Measurements from ENCODE around the gene NOVA1. TPM values are rescaled to one million over a fixed set of nuclear protein-coding genes. Genes with fewer than 3 reads are reported as not detected.
"Not testable (repeated sequence)": the region's sequence is repeated elsewhere in the genome, so short reads cannot be mapped to it uniquely, and the experiment has no call there.

Gene NOVA1
- polyA plus RNA-seq, 1 donor (not counting 4 experiments of a cell fraction or from before 2014, with no cell fraction given): not detected

DNA sequence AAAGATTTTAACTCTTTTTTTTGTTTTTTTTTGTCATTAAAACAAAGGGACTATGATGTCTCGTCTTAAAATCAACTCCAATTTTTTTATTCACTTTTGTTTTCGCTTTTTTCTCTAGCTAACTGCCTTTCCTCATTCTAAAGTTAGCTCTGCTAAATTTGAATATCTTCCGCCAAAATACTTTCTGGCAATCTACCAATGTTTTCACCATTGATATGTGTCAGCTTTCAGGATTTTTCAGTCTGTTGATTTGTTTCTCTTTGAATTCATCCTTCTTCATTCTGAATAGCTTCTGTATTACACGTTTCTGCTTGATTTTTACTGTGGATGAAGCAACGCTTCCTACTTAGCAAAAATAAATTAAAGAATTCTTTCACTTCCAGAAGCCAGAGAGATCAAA lies 38.7 kb upstream of the NOVA1 start:
- H3K4me1 ChIP-seq (ENCODE audit: control insufficient read depth, extremely low read depth, insufficient read depth, low read length): no peaks in the 10 kb centered on the region
- H3K9me3 ChIP-seq (ENCODE audit: control insufficient read depth, low read depth, low read length): no peaks in the 10 kb centered on the region
- FAIRE-seq (no peak), DNase-seq (ENCODE audit: low read depth, low spot score) (no peak)
- no peaks in the 10 kb centered on the region for H3K36me3 ChIP-seq (ENCODE audit: control insufficient read depth in 2 of 2, extremely low read depth in 1 of 2, insufficient read depth in 2 of 2, low read length in 2 of 2)
- H3K4me2 ChIP-seq (ENCODE audit: control insufficient read depth, extremely low read depth, insufficient read depth, low read depth, low read length): no peak overlapping the region
- H3K4me3 ChIP-seq (ENCODE audit: control insufficient read depth in 2 of 3, extremely low read depth in 1 of 3, insufficient read depth in 2 of 3, low read depth in 1 of 3, low read length in 3 of 3): no peak overlapping the region
- H2AFZ ChIP-seq (ENCODE audit: control insufficient read depth, low read length): no peak overlapping the region
- TF ChIP-seq, protein P1, sequence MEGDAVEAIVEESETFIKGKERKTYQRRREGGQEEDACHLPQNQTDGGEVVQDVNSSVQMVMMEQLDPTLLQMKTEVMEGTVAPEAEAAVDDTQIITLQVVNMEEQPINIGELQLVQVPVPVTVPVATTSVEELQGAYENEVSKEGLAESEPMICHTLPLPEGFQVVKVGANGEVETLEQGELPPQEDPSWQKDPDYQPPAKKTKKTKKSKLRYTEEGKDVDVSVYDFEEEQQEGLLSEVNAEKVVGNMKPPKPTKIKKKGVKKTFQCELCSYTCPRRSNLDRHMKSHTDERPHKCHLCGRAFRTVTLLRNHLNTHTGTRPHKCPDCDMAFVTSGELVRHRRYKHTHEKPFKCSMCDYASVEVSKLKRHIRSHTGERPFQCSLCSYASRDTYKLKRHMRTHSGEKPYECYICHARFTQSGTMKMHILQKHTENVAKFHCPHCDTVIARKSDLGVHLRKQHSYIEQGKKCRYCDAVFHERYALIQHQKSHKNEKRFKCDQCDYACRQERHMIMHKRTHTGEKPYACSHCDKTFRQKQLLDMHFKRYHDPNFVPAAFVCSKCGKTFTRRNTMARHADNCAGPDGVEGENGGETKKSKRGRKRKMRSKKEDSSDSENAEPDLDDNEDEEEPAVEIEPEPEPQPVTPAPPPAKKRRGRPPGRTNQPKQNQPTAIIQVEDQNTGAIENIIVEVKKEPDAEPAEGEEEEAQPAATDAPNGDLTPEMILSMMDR (optimal IDR thresholded peaks at IDR 0.05 in 1 of 3, IDR thresholded peaks at IDR 0.05 in 1 of 3, conservative IDR thresholded peaks at IDR 0.05 in 1 of 3; ENCODE audit: extremely low read depth in 1 of 3, insufficient read depth in 2 of 3, low read length in 3 of 3): no peak
- no peak for TF ChIP-seq EZH2 (IDR thresholded peaks at IDR 0.05; ENCODE audit: low read length)
- dilution Hi-C loops (cut with MboI; ENCODE audit: extremely low pct_ligation_motif_present, low sequenced_read_pairs): no loop called here
- H3K27me3 ChIP-seq (ENCODE audit: control insufficient read depth, extremely low read depth, insufficient read depth, low read length): no peaks in the 10 kb centered on the region
- no peak overlapping the region for H3K27ac ChIP-seq (ENCODE audit: control insufficient read depth, insufficient read depth, low read length)
- H3K79me2 ChIP-seq (ENCODE audit: control insufficient read depth, insufficient read depth, low read length): no peaks in the 10 kb centered on the region
- no peaks in the 10 kb centered on the region for H4K20me1 ChIP-seq (ENCODE audit: control insufficient read depth, extremely low read depth, insufficient read depth, low read length)
- H3K9me1 ChIP-seq (ENCODE audit: control insufficient read depth, extremely low read depth, insufficient read depth, low read length): no peaks in the 10 kb centered on the region
- H3K9ac ChIP-seq (ENCODE audit: control insufficient read depth, extremely low read depth, insufficient read depth, low read length): no peak overlapping the region

DNA sequence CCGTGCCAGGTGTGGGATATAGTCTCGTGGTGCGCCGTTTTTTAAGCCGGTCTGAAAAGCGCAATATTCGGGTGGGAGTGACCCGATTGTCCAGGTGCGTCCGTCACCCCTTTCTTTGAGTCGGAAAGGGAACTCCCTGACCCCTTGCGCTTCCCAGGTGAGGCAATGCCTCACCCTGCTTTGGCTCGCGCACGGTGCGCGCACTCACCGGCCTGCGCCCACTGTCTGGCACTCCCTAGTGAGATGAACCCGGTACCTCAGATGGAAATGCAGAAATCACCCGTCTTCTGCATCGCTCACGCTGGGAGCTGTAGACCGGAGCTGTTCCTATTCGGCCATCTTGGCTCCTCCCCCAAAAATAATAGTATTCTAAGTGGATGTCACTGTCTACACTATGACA lies 37.1 kb upstream of the NOVA1 start:
- FAIRE-seq; H3K9me1 ChIP-seq (ENCODE audit: control insufficient read depth, extremely low read depth, insufficient read depth, low read length); H3K27ac ChIP-seq (ENCODE audit: control insufficient read depth, insufficient read depth, low read length); H3K9me3 ChIP-seq (ENCODE audit: control insufficient read depth, low read depth, low read length); H3K4me2 ChIP-seq (ENCODE audit: control insufficient read depth, extremely low read depth, insufficient read depth, low read depth, low read length); H4K20me1 ChIP-seq (ENCODE audit: control insufficient read depth, extremely low read depth, insufficient read depth, low read length); H2AFZ ChIP-seq (ENCODE audit: control insufficient read depth, low read length); DNase-seq (ENCODE audit: low read depth, low spot score); H3K4me1 ChIP-seq (ENCODE audit: control insufficient read depth, extremely low read depth, insufficient read depth, low read length); H3K9ac ChIP-seq (ENCODE audit: control insufficient read depth, extremely low read depth, insufficient read depth, low read length); H3K36me3 ChIP-seq (ENCODE audit: control insufficient read depth in 2 of 2, extremely low read depth in 1 of 2, insufficient read depth in 2 of 2, low read length in 2 of 2); H3K4me3 ChIP-seq (ENCODE audit: control insufficient read depth in 2 of 3, extremely low read depth in 1 of 3, insufficient read depth in 2 of 3, low read depth in 1 of 3, low read length in 3 of 3); H3K79me2 ChIP-seq (ENCODE audit: control insufficient read depth, insufficient read depth, low read length); H3K27me3 ChIP-seq (ENCODE audit: control insufficient read depth, extremely low read depth, insufficient read depth, low read length); dilution Hi-C loops (cut with MboI; ENCODE audit: extremely low pct_ligation_motif_present, low sequenced_read_pairs): not testable (repeated sequence)

DNA sequence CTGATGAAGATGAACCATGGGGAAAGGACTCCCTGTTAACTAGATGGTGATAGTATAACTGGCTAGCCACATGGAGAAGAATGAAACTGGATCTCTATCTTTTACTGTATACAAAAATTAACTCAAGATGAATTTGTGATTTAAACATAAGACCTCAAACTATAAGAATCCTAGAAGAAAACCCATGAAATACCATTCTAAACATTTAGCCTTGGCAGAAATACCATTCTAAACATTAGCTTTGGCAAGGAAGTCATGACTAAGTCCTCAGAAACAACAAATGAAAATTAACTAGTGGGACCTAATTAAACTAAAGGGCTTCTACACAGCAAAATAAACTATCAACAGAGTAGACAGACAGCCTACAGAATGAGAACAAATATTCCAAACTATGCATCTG lies 28.4 kb upstream of the NOVA1 start:
- no peak for DNase-seq (ENCODE audit: low read depth, low spot score)
- H3K9ac ChIP-seq (ENCODE audit: control insufficient read depth, extremely low read depth, insufficient read depth, low read length): no peak overlapping the region
- H4K20me1 ChIP-seq (ENCODE audit: control insufficient read depth, extremely low read depth, insufficient read depth, low read length): no peaks in the 10 kb centered on the region
- TF ChIP-seq, protein P1 (optimal IDR thresholded peaks at IDR 0.05 in 1 of 3, IDR thresholded peaks at IDR 0.05 in 1 of 3, conservative IDR thresholded peaks at IDR 0.05 in 1 of 3; ENCODE audit: extremely low read depth in 1 of 3, insufficient read depth in 2 of 3, low read length in 3 of 3): no peak
- no peak for TF ChIP-seq EZH2 (IDR thresholded peaks at IDR 0.05; ENCODE audit: low read length)
- H3K36me3 ChIP-seq (ENCODE audit: control insufficient read depth in 2 of 2, extremely low read depth in 1 of 2, insufficient read depth in 2 of 2, low read length in 2 of 2): no peaks in the 10 kb centered on the region
- no peak overlapping the region for H3K27ac ChIP-seq (ENCODE audit: control insufficient read depth, insufficient read depth, low read length)
- no peaks in the 10 kb centered on the region for H3K9me3 ChIP-seq (ENCODE audit: control insufficient read depth, low read depth, low read length)
- FAIRE-seq: no peak
- no peak overlapping the region for H3K4me3 ChIP-seq (ENCODE audit: control insufficient read depth in 2 of 3, extremely low read depth in 1 of 3, insufficient read depth in 2 of 3, low read depth in 1 of 3, low read length in 3 of 3)
- H2AFZ ChIP-seq (ENCODE audit: control insufficient read depth, low read length): no peak overlapping the region
- no peak overlapping the region for H3K4me2 ChIP-seq (ENCODE audit: control insufficient read depth, extremely low read depth, insufficient read depth, low read depth, low read length)
- dilution Hi-C loops (cut with MboI; ENCODE audit: extremely low pct_ligation_motif_present, low sequenced_read_pairs): no loop called here
- no peaks in the 10 kb centered on the region for H3K9me1 ChIP-seq (ENCODE audit: control insufficient read depth, extremely low read depth, insufficient read depth, low read length)
- H3K4me1 ChIP-seq (ENCODE audit: control insufficient read depth, extremely low read depth, insufficient read depth, low read length): no peaks in the 10 kb centered on the region
- H3K79me2 ChIP-seq (ENCODE audit: control insufficient read depth, insufficient read depth, low read length): no peaks in the 10 kb centered on the region
- no peaks in the 10 kb centered on the region for H3K27me3 ChIP-seq (ENCODE audit: control insufficient read depth, extremely low read depth, insufficient read depth, low read length)

Measured in keratinocyte (primary cell).